Right atrium auricular region (tissue), 2 donors: ENCODE results near the gene CCDC158. TPM values are rescaled to one million over a fixed set of nuclear protein-coding genes. Genes with fewer than 3 reads are reported as not detected.

Experiments used
- DNase-seq: peaks from one replicate; pipeline ENCODE4 v3.0.0-alpha.2; 2019; ENCODE audit warnings: low spot score
- H3K27ac ChIP-seq, 2 donors: fragments of 200-600 bp; sonication (generic); 1 replicate in 1 of 2; 2 replicates in 1 of 2; pipeline ENCODE4 v1.5.1; 2016 to 2019
- H3K27me3 ChIP-seq, 2 donors: fragments of 200-600 bp; sonication (generic); one replicate each; pipeline versions ENCODE4 v1.5.1 to v1.6.0; 2017 to 2019
- H3K36me3 ChIP-seq: fragments of 200-600 bp; sonication (generic); one replicate; pipeline ENCODE4 v1.5.1; 2016
- H3K4me1 ChIP-seq, 2 donors: fragments of 200-600 bp; sonication (generic); one replicate each; pipeline versions ENCODE4 v1.5.1 to v1.6.0; 2017 to 2019
- H3K4me3 ChIP-seq, 2 donors: fragments of 200-600 bp; sonication (generic); 1 replicate in 1 of 2; 2 replicates in 1 of 2; pipeline ENCODE4 v1.5.1; 2017 to 2019; ENCODE audit warnings: mild to moderate bottlenecking in 1 of 2, moderate library complexity in 1 of 2
- H3K9me3 ChIP-seq, 2 donors: fragments of 200-600 bp; sonication (generic); one replicate each; pipeline ENCODE4 v1.5.1; 2019
- CTCF ChIP-seq, 2 donors: fragments of 200-600 bp; sonication (generic); IDR thresholded peaks; one replicate each; pipeline ENCODE4 v1.5.1; 2019; ENCODE audit warnings: antibody characterized with exemption in 2 of 2
- total RNA-seq, 2 donors: library from RNA; depleted of rRNA; stranded (reverse); fragments of >200 nt; gene quantifications; one replicate each; pipeline ENCODE4 v1.1.0, GENCODE V29; 2016

The CCDC158 gene
- total RNA-seq, 2 donors from 2014 or later, result 0.19 to 0.79 TPM

DNA sequence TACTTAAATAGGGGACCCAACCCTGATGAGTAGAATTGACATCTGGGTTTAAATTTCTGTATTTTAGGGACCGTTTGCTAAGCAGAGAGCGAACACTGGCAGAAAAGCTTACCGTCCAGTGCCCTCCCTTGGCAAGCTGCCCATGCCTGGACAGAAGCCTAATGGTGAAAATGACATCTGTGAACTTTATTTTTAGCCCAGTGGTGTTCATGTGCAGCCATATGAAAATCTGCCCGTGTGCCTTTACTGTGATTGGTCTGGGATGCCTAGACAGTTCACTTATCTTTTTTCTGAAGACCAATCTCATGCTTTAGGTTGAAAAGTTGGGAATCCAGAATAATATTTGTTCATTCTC lies 113.3 kb downstream of the CCDC158 start:
- H3K27ac ChIP-seq, result peak overlapping the region; percentile 90 to 92
- no peak for DNase-seq
- no peaks in the 10 kb centered on the region for H3K9me3 ChIP-seq
- peaks cover 16% of the 10 kb centered on the region for H3K36me3 ChIP-seq
- TF ChIP-seq CTCF (IDR thresholded peaks at IDR 0.05), result no peak
- H3K4me1 ChIP-seq, result peaks cover 0 to 39% of the 10 kb centered on the region in 2 donors
- H3K4me3 ChIP-seq, result peak overlapping the region; percentile 54 to 79
- H3K27me3 ChIP-seq, result no peaks in the 10 kb centered on the region

DNA sequence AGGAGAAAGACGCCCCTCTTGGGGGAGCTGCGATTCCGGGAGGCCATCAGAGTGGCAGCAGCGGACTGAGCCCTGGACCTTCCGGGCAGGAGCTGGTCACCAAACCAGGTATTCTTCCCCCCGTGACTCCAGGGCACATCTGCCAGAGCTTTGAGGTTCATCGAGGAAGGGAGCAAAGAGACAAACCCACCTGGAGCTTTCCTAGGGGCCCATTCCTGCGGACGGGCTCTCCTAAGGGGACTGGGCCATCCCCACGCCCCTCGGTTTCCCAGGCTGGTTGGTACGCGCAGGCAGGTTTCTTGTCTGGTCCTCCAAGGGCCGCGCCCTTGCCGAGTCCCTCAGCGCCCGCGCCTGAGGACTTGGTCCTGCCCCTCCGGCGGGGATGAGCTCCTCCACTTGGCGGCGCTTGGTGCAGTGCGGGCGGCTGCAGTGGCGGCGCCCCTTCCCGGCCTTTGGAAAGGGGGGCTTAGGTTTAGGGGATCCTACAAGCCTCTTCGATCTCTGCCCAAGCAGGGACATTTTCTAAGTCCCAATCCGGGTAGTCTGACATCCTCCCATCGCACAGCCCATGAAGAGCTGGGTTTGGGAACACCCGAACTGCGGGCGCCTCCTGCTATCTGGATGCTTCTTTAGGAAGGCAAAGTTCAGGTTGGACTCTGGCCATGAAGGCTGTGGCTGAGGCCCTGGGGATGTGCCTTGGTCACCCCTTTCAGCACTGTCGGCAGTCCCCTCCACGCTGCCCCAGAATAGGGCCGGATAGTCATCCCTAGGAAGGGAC lies 113.9 kb downstream of the CCDC158 start:
- peak; percentile 74 for DNase-seq
- peak overlapping the region; percentile 54 to 79 for H3K4me3 ChIP-seq
- H3K27ac ChIP-seq, result peak overlapping the region; percentile 90 to 92
- H3K4me1 ChIP-seq, result peaks cover 0 to 38% of the 10 kb centered on the region in 2 donors
- TF ChIP-seq CTCF (IDR thresholded peaks at IDR 0.05), result peak; percentile 14 to 57
- H3K27me3 ChIP-seq, result no peaks in the 10 kb centered on the region
- H3K36me3 ChIP-seq, result peaks cover 16% of the 10 kb centered on the region
- H3K9me3 ChIP-seq, result no peaks in the 10 kb centered on the region

- DNase-seq, result no peak
Observed at GRCh38 chr4:76305971-76306881, 114.7 kb downstream of the CCDC158 start, which contains the start of gene STBD1. Gene STBD1, plus strand, starts transcription at chr4:76306733. Its CDS starts 37 bp downstream, at chr4:76306770.

DNA sequence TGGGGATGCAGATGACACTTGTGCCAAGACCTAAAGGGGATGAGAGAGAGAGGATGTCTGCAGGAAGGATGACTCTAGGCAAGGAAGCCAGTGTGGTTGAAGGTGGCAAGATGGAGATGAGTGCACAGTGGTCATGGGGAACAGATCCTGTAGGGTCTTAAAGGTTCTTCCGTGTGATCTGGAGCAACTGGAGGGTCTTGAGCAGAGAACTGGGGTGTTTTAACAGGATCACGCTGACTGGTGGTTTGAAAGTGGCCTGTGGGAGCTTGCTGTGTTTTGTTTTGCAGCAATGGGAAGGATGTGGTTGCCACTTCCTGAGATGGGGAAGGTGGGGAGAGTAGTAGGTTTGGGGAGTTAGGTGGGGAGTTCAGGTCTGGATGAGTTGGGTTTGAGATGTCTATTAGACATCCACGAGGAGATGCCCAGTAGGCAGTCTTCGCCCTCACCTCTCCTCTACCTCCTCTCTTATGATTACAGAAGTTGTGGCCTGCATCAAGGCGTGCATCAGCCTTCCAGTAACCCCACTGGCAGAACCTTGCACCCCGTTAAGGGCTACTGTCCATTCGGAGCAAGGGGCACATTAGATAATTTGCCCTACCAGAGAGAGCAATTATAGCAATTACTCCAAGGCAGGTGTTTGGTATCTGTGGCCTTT lies 115.8 kb downstream of the CCDC158 start:
- no peak for TF ChIP-seq CTCF (IDR thresholded peaks at IDR 0.05)
- DNase-seq, result no peak
- H3K36me3 ChIP-seq, result peaks cover 11% of the 10 kb centered on the region
- H3K4me3 ChIP-seq, result peak overlapping the region; percentile 54 to 79
- H3K27me3 ChIP-seq, result no peaks in the 10 kb centered on the region
- H3K27ac ChIP-seq, result peak overlapping the region; percentile 90 to 92
- no peaks in the 10 kb centered on the region for H3K9me3 ChIP-seq
- H3K4me1 ChIP-seq, result peaks cover 0 to 33% of the 10 kb centered on the region in 2 donors

More at GRCh38 chr4:76305971-76306881, 114.7 kb downstream of the CCDC158 start, which contains the start of gene STBD1:
- TF ChIP-seq CTCF (IDR thresholded peaks at IDR 0.05), result no peak
- no peaks in the 10 kb centered on the region for H3K9me3 ChIP-seq
- peaks cover 0 to 37% of the 10 kb centered on the region in 2 donors for H3K4me1 ChIP-seq
- H3K27me3 ChIP-seq, result no peaks in the 10 kb centered on the region
- H3K27ac ChIP-seq, result peak within 1 kb of the TSS; percentile 90 to 92
- peak within 1 kb of the TSS; percentile 54 to 79 for H3K4me3 ChIP-seq
- H3K36me3 ChIP-seq, result peaks cover 16% of the 10 kb centered on the region

DNA sequence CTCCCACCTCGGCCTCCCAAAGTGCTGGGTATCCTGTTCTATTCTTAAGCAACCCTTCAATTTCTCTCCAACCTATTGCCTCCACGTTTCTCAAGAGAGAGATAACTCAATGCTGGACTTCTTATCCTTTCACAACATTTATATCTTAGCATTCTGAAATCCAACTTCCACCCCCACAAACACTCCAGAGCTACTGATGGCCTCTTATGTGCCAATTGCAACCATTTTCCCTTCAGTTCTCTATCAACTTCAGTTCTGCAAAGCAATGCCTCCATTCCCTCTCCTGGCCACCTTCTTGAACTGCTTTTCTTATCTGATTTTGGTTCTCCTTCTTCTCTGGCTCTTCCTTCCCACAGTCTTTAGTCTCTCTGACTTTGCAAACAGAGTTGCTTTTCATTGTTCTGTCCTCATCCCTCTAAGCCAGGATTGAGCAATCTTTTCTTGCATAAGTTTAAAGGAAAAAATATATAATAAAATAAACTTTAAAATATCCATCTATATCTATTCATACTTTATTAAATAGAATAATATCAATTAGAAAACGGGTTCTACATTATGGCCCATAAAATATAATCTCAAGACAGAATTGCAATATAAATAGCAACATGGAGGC lies 118.0 kb downstream of the CCDC158 start:
- Histone ChIP-seq H3K4me1 (peaks cover 0 to 22% of the 10 kb centered on the region in 2 donors), H3K36me3 (no peaks in the 10 kb centered on the region), H3K9me3 (no peaks in the 10 kb centered on the region), H3K27ac (no peak overlapping the region), H3K27me3 (no peaks in the 10 kb centered on the region), H3K4me3 (no peak overlapping the region)
- no peak for TF ChIP-seq CTCF (IDR thresholded peaks at IDR 0.05)
- no peak for DNase-seq
